ENCODE results near the gene LHX2.

Gene LHX2

DNA sequence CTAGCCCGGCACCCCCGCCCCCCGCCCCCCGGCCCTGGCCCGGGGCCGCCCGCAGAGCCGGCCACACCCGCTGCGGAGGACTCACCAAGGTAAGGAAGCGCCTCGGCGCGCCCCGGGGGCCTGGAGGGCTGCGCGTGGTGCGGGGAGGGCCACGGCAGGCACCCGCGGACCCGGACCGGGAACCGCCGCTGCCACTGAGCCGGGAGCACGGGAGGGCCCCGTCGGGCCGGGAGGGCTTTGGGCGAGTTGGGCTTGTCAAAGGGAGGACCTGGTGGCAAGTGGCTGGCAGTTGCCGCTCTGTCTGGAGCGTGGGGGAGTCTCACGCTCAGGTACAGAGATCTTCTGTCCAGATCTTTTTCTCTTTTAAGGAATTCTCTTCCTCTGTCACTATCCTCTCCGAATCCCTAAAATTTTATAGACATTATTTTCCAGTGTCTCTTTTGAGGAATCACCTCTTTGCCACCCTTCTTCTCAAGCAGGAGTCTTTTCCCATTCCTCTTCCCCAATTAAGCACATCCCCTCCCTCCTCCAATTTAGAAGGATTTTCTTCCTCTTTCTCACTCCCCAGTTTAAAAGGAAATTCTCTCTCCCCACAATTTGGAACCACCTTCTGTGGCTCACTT is 11.3 kb upstream of the LHX2 start:
- no peak for DNase-seq

DNA sequence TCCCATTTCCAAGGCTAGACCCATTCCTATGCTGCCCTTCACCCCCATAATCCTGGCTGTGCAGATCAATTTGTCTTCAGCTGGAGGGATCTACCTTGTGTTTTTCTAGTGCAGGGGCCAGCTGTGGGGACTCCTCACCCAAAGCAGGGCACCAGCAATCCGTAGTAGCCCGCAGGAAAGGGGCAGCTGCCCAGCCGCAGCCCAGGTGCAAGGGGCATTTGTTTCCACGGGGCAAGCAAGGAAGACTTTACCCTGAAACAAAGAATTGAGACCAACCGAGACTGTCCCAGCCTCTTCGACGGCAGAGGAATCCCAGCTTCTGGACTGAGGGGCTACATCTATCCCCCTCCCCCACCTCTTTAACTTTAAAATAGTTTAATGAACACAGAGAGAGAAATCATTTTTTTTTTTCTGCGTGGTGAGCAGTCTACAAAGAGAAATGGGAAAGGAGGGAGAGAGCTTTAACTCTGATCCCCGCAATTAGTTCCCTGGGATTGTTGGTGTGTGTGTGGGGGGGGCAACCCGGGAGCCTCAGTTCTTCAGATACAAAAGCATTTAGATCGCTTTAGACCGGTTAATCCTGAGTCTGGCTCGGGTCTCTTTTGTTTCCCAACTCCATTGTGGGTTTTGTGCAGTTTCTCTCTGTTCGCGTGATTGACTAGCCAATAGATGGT is 10.6 kb upstream of the LHX2 start:
- no peak for DNase-seq

DNA sequence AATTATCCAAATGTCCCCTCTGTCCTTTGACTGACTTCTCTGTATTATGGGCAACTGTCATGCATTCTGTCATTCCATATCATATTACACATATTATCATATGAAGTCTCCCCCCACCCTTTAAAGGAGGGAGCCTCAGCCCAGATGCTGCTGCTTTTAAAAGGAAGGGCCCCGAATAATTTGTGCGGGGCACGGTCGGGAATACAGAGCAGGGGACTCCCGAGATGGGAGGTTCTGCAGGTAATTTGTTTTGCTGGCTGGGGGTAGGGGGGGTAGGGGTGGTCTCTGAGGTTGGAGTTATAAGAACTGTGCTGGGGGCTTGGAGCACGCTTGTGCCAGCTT is 10.1 kb upstream of the LHX2 start:
- DNase-seq = no peak

DNA sequence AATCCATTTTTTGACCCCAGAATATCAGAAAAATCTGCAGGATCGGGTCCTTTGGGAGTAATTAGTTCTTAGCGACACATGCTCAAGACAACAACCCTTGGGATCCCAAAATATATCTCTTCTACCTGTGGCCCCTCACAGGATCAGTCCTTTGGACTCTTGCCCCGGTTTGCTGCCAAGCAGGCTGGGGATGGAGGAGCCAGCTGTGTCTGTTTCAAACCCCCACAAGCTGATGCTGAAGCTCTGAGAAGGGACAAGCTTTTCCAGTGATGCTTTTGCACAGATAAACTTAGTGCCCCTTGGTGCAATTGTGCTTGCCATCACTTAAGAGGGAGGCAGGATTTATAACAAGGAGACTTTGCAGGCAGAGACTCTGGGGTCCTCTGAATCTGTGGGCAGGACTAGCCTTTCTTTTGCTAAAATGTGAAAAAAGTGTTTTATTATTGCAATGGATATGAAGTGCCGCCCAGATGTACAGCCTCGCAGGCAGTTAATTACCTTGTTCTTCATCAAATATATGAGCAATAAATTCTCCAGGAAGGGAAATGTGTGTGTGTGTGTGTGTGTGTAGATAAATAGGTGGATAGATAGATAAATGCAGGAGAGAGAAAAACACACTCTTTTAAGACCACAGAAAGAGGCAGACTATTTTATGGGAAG is 9.6 kb upstream of the LHX2 start:
- DNase-seq = no peak

DNA sequence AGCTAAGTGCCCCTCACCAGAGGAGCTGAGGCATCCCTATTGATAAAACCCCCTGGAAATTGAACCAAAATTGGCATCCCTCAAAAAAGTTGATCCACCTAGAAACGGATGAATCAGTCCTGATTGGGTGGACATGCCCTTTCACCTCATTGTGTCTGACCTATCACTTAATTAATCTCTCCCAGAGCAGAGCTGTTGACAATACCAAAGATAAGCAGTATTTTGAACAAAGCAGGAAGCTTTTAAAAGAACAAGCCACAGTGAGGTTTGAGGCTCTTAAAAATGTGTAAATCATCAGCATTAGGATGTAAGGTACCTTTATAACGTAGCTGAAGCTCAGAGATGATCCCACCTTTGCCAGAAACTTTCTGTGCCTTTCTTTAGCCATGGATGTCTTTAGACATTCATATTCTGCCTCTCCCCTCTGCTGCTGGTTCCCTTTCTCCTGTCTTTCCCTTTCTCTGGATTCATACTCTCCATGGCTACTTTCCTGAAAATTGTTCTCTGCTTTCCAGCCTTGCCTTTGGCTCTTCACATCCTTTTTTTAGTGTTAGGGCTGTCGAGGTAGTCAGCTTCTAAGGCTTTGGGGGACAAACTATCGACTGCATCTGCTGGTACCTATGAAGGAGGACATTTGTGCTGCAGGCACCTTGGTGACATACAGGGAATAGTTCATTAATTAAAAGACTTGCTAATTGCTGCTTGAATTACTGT is 7.8 kb upstream of the LHX2 start:
- DNase-seq = no peak

DNA sequence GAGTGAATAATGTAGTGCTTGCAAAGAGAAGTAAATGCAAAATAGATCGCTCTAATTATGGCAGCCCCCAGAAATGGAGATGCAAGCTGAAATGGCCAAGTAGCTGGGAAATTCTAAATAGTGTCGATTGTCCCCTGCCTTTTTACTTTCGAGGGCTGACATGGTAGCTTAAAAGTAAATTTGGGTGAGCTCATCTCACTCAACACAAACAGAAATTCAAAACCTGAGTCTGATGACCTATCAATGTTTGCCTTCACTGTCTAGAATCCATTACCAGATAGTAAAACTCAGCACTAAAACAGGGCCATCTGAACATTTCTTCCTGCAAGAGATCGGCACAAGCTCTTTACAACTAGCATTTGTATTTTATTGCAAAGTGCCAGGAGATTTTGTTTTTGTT is 7.0 kb upstream of the LHX2 start:
- DNase-seq = no peak

DNA sequence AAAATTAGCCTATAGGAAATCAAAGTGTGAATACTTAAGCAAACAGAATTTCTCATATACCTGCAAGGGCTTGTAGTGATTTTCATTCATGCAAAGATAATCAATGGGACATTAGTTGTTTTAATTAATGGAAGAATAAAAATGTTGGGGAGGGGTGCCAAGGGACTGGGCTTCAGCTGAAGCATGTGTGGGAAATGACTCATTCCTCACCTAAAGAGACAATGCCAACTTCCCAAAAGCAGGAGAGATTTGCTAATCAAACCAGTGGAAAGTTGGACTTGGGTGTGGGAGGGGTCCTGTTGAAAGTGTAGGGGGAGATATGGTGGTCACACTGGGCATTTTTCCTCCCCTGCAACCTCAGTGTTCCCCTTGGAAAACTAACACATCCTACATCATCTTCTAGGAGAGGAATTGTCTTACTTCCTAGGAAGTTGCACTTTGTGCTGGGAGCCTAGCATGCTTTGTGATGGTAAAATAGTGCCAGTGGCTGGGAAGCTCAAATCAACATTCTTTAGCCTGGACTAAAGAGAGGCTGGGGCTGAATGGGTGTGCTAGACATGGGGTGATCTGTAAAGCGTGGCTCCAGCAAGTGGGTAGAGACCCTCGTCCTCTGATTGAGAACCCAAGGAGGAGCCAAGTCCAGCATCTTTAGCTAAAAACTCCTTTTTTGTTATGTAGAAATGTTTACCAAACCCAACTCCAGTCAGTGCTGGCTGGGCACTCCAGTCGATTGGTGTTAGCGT is 6.4 kb upstream of the LHX2 start:
- no peak for DNase-seq

DNA sequence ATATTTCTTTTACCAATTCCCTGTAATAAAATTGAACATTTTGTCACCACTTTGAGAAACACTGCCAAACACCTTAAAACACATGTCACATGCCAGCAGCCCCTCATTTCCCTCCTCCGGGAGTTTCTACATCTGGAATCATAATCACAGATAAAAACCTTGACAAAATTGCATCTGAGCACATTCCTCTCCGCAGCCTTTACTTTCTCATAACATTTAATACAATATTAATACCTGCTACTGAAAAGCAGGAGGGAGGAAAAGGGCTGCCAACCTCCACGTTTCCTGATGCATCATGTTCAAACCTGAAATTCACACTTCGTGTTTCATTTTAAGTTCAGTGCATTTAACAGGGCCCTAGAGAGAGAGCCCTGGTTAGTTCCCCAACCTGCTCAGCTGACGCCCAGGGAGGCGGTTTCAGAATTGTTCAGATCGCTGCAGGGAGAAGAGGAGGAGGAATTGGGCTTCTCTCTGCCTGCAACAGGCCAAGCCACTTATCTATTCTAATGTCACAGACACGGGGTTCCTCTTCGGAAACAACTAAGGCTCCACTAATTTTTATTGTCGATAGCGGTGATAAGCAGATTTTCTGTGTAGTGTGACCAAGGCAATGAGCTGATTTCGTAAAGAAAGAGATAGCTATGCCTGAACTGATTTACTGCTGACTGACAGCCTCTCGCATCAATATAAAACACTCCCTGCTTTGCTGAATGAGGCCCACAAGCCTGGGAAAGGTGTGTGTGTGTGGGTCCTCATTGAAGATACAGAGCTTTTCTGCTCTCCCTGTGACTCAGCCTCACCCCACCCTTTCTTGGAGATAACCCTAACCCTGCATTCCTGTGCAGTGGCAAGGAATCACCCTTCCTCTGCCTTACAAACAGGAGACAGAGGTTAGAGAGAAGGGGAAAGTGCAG is 4.9 kb upstream of the LHX2 start:
- DNase-seq = no peak

DNA sequence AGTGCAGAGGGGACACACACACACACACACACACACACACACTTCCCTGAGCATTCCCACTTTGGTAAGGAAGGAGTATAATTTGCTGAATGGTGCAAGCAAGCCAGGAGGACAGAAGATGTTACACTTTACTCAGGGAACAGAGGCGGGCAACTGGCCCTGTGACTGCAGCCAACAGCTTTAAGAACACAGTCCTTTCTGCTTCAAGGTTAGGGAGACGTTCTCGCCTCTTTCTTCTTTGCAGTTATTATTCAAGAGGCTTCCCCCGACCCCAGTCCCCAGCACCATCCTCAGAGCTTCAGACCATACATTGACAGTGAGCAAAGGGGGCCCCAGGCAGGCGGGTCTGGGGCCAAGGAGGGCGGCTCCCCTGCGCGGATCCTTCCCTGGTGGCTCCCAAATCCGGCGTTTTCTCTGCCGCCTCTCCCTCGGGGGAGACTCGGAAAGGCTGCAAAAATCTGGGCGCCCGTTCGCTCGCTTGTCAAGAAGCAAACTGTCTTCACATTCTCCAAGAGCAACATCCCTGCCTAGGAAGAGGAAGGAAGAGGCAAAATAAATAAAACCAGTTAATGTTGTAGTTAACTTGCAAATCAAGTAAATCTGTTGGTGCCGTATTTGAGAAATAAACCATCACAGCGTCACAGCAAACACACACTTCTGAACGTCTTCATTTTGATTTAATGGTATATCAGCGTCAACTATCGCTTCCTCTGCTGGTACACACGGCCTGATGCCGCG is 3.8 kb upstream of the LHX2 start:
- no peak for DNase-seq

DNA sequence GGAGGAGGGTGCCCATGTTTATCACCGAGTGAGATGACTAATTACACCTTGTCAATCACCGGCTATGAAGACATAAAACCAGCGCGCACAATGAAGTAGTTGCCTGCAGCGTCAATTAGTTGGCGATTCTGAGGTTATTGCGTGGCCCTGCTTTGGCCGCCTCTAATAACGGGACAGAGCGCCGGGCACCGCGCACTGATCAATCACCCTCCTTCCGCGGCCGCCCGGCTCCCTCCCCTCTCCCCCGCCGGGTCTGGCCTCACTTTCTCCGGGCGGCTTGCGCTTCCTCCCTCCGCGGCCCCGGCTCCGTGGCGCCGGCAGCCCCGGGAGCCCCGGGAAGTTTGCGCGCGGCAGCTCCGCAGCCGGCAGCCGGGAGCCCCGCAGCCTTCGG is 3.3 kb upstream of the LHX2 start:
- DNase-seq = no peak

DNA sequence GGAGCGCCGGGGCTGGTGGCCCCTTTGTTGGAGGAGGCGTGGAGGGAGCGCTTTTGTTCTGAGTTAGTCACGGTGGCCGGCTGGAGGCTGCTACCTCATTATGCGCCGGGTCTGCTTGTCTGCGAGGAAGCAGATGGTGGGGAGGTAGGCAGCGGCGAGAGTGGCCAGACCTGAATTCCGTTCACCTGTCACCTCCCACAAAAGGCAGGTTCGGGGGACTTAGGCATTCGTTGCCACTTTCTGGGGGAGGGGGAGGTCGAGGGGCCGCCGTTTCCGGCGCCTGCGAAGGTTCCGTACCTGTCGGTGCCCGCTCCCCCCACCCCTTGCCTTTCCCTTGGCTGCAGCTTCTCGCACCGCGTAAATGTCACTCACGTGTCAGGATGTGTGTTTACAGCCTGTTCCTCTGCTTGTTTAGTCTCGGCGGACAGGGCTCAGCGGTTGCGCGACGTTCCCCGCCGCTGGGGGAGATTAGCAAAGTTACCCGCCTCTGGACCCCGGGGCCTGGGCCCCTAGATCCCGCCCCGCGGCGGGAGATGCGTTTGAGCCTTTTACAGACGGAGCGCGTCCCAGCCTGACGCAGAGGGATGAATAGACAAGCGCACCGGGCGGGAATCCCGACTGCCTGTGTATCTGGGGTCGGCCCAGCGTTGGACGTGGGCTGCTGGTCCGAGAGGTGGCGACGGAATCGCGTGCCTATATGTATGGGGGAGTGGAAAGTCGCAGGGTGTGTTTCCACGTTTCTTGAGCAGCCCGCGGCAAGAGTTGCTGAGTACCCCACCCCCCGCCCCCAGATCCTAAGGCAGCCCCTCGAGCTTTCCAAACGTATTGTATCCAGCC is 2.7 kb upstream of the LHX2 start:
- DNase-seq = no peak

DNA sequence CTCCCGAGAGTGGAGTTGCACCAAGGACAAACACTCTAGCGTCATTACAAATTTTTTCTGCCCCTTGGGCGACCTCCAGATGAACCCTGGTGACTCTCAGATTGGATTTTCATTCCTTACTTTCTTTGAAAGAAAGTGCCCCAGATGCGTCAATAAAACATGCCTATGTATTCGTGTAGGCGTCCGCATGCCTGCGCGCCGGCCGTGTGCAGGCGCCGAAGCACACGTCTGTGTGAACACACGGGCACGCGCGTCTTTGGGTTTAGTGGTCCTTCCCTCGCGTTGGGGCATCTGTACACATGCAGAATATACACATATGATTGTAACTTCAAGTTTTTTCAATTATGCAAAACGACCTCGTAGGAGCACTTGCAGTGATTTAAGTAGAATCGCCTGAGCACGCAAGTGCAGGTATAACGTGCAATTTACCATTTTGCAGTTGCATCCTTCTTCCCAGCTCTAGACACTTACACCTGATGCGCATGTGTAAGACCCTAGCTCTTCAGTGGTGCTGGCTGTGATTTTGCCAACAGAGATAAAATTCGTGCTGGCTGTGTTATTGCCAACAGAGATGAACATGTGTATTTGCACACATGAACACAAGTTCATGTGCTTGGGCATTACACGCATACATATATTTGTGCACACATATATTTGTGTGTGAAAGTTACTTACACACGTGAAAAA is 1.9 kb upstream of the LHX2 start:
- DNase-seq = no peak

DNA sequence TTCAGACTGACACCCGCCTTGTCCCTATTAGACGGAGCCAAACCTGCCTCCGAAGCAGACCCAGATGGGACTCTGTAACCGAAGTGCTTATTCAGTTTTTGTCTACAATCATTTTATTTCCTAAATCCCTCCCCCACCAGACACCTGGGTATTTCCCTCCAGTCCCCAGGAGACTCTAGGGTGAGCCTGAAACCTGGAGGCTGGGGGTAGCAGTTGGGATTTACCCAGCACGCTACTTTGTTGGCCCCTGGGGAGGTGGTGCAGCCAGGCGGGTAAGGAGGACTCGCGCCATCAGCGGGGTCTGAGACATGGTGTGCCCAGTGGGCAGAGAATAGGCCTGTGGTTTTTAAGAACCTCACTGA is 1.3 kb upstream of the LHX2 start:
- DNase-seq = no peak

DNA sequence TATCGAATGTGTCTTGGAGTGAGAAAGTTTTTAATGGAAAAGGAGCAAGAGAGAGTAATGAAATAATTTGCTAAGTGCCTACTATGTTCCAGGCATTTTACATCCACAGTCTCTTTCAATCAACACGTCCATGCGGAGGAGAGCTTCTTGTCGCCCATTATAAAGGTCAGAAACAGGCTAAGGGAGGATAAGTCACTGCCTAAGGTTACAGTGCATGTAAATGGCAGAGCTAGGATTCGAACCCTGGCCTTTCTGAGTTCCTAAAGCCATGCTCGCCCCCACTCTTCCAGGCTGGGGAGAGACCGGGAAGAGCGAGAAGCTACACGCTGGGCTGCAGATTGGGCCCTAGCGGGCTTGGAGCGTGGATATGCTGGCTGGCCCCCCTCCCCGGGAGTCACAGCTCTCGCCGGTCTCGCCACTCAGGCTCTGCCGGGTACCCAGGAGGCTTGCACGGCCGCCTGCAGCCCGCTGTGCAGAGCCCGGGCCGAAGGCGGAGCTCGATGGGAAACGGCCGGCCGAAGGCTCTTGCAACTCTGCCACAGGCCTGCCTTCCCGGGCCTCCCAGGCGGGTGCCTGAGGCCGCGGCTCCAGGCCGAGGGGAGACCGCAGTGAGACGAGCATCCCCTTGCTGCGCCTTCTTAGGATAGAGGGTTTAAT is 775 bp upstream of the LHX2 start:
- DNase-seq = no peak

DNA sequence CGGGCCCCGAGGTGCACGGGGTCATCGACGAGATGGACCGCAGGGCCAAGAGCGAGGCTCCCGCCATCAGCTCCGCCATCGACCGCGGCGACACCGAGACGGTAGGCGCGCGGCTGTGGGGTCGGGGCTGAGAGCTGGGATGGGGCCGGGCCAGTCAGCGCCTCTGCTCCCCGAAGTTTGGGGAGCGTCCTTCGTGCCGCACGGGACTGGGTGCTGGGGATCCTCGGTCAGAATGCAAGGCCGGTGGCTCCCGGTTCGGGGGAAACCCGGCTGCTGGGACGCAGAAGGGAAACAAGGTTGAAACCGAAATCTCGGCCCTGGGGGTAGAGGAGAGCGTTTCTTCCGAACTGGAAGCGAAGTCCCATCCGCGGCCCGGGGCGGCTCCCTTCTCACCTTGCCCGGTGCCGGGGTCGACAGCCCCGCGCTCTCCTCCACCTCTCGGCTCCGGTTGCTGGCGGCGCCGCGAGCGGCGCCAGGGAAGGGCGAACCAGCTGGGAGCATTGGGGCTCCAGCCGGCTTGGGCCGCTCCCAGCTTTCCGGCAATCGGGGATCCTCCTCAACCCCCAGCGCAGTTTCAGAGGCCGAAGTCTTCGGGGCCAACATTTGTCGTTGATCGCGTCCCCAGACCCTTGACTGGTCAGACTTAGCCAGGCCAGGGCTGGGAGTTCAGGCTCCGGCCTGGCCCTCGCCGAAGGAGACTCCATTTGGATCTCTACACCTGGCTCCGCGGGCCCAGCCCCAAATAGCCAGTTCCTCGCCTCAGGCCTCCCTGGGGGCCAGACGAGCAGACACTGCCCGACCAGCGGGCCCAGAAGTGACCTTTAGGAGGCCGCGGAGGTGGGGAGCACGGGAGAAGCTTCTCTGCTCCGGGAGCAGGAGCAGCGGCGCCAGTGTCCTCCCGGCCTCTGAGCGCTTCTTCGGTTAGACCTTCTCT is 1.1 kb downstream of the LHX2 start:
- no peak for DNase-seq

DNA sequence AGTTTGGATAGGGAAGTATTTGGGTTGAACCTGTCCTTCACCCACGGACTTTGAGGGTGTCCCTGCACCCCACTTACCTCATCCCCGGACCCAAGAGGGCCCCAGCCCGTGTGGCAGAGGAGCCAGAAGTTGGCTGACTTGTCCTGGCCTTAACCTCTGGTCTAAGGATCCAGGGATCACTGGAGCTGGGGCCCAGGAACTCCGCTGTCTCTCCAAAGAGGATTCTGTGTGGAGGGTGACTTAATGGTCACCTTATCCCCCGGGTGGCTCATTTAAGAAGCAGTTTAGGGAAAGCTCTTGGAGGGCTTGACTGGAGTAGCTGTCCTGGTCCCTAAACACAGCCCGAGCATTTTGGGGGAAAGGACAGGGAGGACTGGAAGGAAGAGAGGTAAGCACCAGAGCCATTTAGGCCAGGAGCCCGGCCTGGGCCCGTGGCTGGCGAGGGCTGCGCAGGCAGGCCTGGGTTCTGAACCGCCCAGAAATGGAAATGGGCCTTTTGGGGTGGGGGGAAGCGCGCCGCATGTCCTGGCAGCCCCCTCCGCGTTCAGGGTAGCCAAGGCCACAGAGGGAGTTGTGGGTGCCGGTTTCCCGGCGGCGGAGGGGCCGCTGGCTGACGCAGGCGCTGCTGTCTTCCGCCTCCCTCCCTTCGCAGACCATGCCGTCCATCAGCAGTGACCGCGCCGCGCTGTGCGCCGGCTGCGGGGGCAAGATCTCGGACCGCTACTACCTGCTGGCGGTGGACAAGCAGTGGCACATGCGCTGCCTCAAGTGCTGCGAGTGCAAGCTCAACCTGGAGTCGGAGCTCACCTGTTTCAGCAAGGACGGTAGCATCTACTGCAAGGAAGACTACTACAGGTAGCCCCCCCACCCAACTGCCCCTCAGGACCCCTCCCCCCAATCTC is 2.0 kb downstream of the LHX2 start:
- no peak for DNase-seq

Measured in CD4-positive, alpha-beta T cell treated with Interleukin-15 for 1 hour (primary cell).